ENCODE measurements around the gene OR2W3. TPM values are rescaled to one million over a fixed set of nuclear protein-coding genes. Genes with fewer than 3 reads are reported as not detected.

The OR2W3 gene
- polyA plus RNA-seq, 1 donor from 2014 or later: not detected

GRCh38 chr1:247895976-247896375 is 589 bp downstream of the OR2W3 start:
- TF ChIP-seq CTCF (IDR thresholded peaks at IDR 0.05; ENCODE audit: poor library complexity, severe bottlenecking) (no peak), EP300 (conservative IDR thresholded peaks at IDR 0.05; ENCODE audit: poor library complexity, severe bottlenecking) (no peak), MXI1 (conservative IDR thresholded peaks at IDR 0.05; ENCODE audit: poor library complexity, severe bottlenecking) (no peak), SMC3 (conservative IDR thresholded peaks at IDR 0.05; ENCODE audit: poor library complexity) (no peak)
- Histone ChIP-seq H3F3A (ENCODE audit: insufficient read depth, low read length, poor library complexity, severe bottlenecking) (no peaks in the 10 kb centered on the region), H2AFZ (ENCODE audit: low read depth, low read length) (no peak overlapping the region), H3K4me3 (ENCODE audit: low read length) (no peak overlapping the region), H3K27ac (ENCODE audit: low read length) (no peak overlapping the region), H3K36me3 (ENCODE audit: insufficient read depth, low read length) (no peaks in the 10 kb centered on the region), H3K79me2 (replicated peaks; ENCODE audit: insufficient read depth, low read length) (no peaks in the 10 kb centered on the region), H3K9ac (ENCODE audit: low read length) (no peak overlapping the region), H3K27me3 (ENCODE audit: insufficient read depth, low read depth, low read length) (no peaks in the 10 kb centered on the region), H3K9me3 (ENCODE audit: low read length) (no peaks in the 10 kb centered on the region), H3K4me2 (ENCODE audit: low read length) (no peak overlapping the region), H3K9me2 (ENCODE audit: insufficient read depth, low read length) (no peaks in the 10 kb centered on the region), H4K20me1 (ENCODE audit: insufficient read depth) (no peaks in the 10 kb centered on the region)

GRCh38 chr1:247904122-247904521 is 8.7 kb downstream of the OR2W3 start:
- Histone ChIP-seq H3K36me3 (ENCODE audit: insufficient read depth, low read length) (no peaks in the 10 kb centered on the region), H3K9me2 (ENCODE audit: insufficient read depth, low read length) (no peaks in the 10 kb centered on the region), H3K9ac (ENCODE audit: low read length) (no peak overlapping the region), H3F3A (ENCODE audit: insufficient read depth, low read length, poor library complexity, severe bottlenecking) (no peaks in the 10 kb centered on the region), H4K20me1 (ENCODE audit: insufficient read depth) (no peaks in the 10 kb centered on the region), H3K4me2 (ENCODE audit: low read length) (no peak overlapping the region), H3K9me3 (ENCODE audit: low read length) (peaks cover 4% of the 10 kb centered on the region), H3K79me2 (replicated peaks; ENCODE audit: insufficient read depth, low read length) (no peaks in the 10 kb centered on the region), H2AFZ (ENCODE audit: low read depth, low read length) (no peak overlapping the region), H3K27me3 (ENCODE audit: insufficient read depth, low read depth, low read length) (no peaks in the 10 kb centered on the region), H3K4me3 (ENCODE audit: low read length) (no peak overlapping the region), H3K27ac (ENCODE audit: low read length) (no peak overlapping the region)
- TF ChIP-seq CTCF (IDR thresholded peaks at IDR 0.05; ENCODE audit: poor library complexity, severe bottlenecking) (no peak), MXI1 (conservative IDR thresholded peaks at IDR 0.05; ENCODE audit: poor library complexity, severe bottlenecking) (no peak), RAD21 (conservative IDR thresholded peaks at IDR 0.05) (no peak), EZH2 (IDR thresholded peaks at IDR 0.05; ENCODE audit: borderline replicate concordance, insufficient read depth, low read length, poor library complexity, severe bottlenecking) (no peak), TAF1 (IDR thresholded peaks at IDR 0.05; ENCODE audit: low read depth) (no peak), POLR2AphosphoS5 (IDR thresholded peaks at IDR 0.05) (no peak)

- peaks cover 4% of the 10 kb centered on the region for H3K9me3 ChIP-seq (ENCODE audit: low read length)
- H3K9ac ChIP-seq (ENCODE audit: low read length): no peak overlapping the region
- H3K79me2 ChIP-seq (replicated peaks; ENCODE audit: insufficient read depth, low read length): no peaks in the 10 kb centered on the region
- no peak overlapping the region for H2AFZ ChIP-seq (ENCODE audit: low read depth, low read length)
- no peak overlapping the region for H3K4me2 ChIP-seq (ENCODE audit: low read length)
- H3K36me3 ChIP-seq (ENCODE audit: insufficient read depth, low read length): no peaks in the 10 kb centered on the region
- no peaks in the 10 kb centered on the region for H4K20me1 ChIP-seq (ENCODE audit: insufficient read depth)
- H3K27ac ChIP-seq (ENCODE audit: low read length): no peak overlapping the region
- H3K27me3 ChIP-seq (ENCODE audit: insufficient read depth, low read depth, low read length): no peaks in the 10 kb centered on the region
- no peak overlapping the region for H3K4me3 ChIP-seq (ENCODE audit: low read length)
- H3K9me2 ChIP-seq (ENCODE audit: insufficient read depth, low read length): no peaks in the 10 kb centered on the region
- H3F3A ChIP-seq (ENCODE audit: insufficient read depth, low read length, poor library complexity, severe bottlenecking): no peaks in the 10 kb centered on the region
- TF ChIP-seq SMC3 (conservative IDR thresholded peaks at IDR 0.05; ENCODE audit: poor library complexity) (no peak), POLR2AphosphoS5 (IDR thresholded peaks at IDR 0.05) (no peak), CTCF (IDR thresholded peaks at IDR 0.05; ENCODE audit: poor library complexity, severe bottlenecking) (no peak), RAD21 (conservative IDR thresholded peaks at IDR 0.05) (no peak), MXI1 (conservative IDR thresholded peaks at IDR 0.05; ENCODE audit: poor library complexity, severe bottlenecking) (no peak), TAF1 (IDR thresholded peaks at IDR 0.05; ENCODE audit: low read depth) (no peak), EP300 (conservative IDR thresholded peaks at IDR 0.05; ENCODE audit: poor library complexity, severe bottlenecking) (no peak), REST (IDR thresholded peaks at IDR 0.05; ENCODE audit: borderline replicate concordance) (no peak), EZH2 (IDR thresholded peaks at IDR 0.05; ENCODE audit: borderline replicate concordance, insufficient read depth, low read length, poor library complexity, severe bottlenecking) (no peak)
Measured at GRCh38 chr1:247905181-247905580, 9.8 kb downstream of the OR2W3 start.
